ENCODE data around the gene TOMM20.

Gene TOMM20

GRCh38 chr1:235133086-235133485 lies 4.4 kb upstream of the TOMM20 start:
- no peak for DNase-seq

GRCh38 chr1:235131961-235132360 lies 3.3 kb upstream of the TOMM20 start:
- DNase-seq, result no peak

- DNase-seq, result no peak
Measured at GRCh38 chr1:235130766-235131270, 2.2 kb upstream of the TOMM20 start.

- no peak for DNase-seq
Measured at GRCh38 chr1:235129774-235130570, 1.3 kb upstream of the TOMM20 start.

- DNase-seq, result peak; percentile 35
Measured at GRCh38 chr1:235127732-235128455, 743 bp downstream of the TOMM20 start.

GRCh38 chr1:235127203-235127602 lies 1.4 kb downstream of the TOMM20 start:
- DNase-seq, result no peak

- no peak for DNase-seq
Measured at GRCh38 chr1:235124665-235125064, 4.0 kb downstream of the TOMM20 start.

- no peak for DNase-seq
Measured at GRCh38 chr1:235124111-235124510, 4.5 kb downstream of the TOMM20 start.

GRCh38 chr1:235122348-235122747 lies 6.3 kb downstream of the TOMM20 start:
- DNase-seq, result no peak

GRCh38 chr1:235113183-235113917 lies 15.3 kb downstream of the TOMM20 start:
- no peak for DNase-seq

GRCh38 chr1:235112297-235113182 lies 16.1 kb downstream of the TOMM20 start:
- no peak for DNase-seq

GRCh38 chr1:235111107-235111506 lies 17.5 kb downstream of the TOMM20 start:
- no peak for DNase-seq

GRCh38 chr1:235108876-235109275 lies 19.8 kb downstream of the TOMM20 start:
- DNase-seq, result peak; percentile 3

GRCh38 chr1:235108185-235108593 lies 20.4 kb downstream of the TOMM20 start:
- peak; percentile 14 for DNase-seq

- DNase-seq, result peak; percentile 12
Measured at GRCh38 chr1:235107368-235108184, 21.1 kb downstream of the TOMM20 start.

- peak; percentile 1 for DNase-seq
Measured at GRCh38 chr1:235106457-235106856, 22.2 kb downstream of the TOMM20 start.

- peak; percentile 12 for DNase-seq
Measured at GRCh38 chr1:235105051-235106043, 23.3 kb downstream of the TOMM20 start.

GRCh38 chr1:235102993-235103411 lies 25.6 kb downstream of the TOMM20 start:
- DNase-seq, result no peak

- DNase-seq, result no peak
Measured at GRCh38 chr1:235102259-235102582, 26.4 kb downstream of the TOMM20 start.
